Smooth muscle cell (in vitro differentiated cells): ENCODE measurements around the gene USP22. TPM values are rescaled to one million over a fixed set of nuclear protein-coding genes. Genes with fewer than 3 reads are reported as not detected.

ENCODE experiments used
- DNase-seq: peaks from one replicate; lab custom pipeline; 2025; ENCODE audit not compliant: unreplicated experiment; lab: John Stamatoyannopoulos, UW
- H2AFZ ChIP-seq: fragments of 200-600 bp; sonication (generic); 2 replicates; pipeline ENCODE4 v1.6.0; 2016; ENCODE audit warnings: antibody characterized with exemption, low read depth, mild to moderate bottlenecking
- H3F3A ChIP-seq: fragments of 200-600 bp; sonication (generic); 2 replicates; pipeline ENCODE4 v1.6.0; 2017; ENCODE audit warnings: antibody characterized with exemption, low read depth
- H3K27ac ChIP-seq: fragments of 200-600 bp; sonication (generic); 2 replicates; pipeline ENCODE4 v1.5.1; 2016; ENCODE audit warnings: low read depth, mild to moderate bottlenecking
- H3K27me3 ChIP-seq: fragments of 200-600 bp; sonication (generic); 2 replicates; pipeline ENCODE4 v1.6.1; 2016; ENCODE audit warnings: low read depth, mild to moderate bottlenecking
- H3K36me3 ChIP-seq: fragments of 200-600 bp; sonication (generic); 2 replicates; pipeline ENCODE4 v1.5.1; 2016; ENCODE audit warnings: low read depth
- H3K4me1 ChIP-seq: fragments of 200-600 bp; sonication (generic); 2 replicates; pipeline ENCODE4 v1.5.1; 2016; ENCODE audit warnings: low read depth
- H3K4me2 ChIP-seq: fragments of 200-600 bp; sonication (generic); 2 replicates; pipeline ENCODE4 v1.6.0; 2016; ENCODE audit warnings: mild to moderate bottlenecking
- H3K4me3 ChIP-seq: fragments of 200-600 bp; sonication (generic); 2 replicates; pipeline ENCODE4 v1.5.1; 2016; ENCODE audit warnings: mild to moderate bottlenecking
- H3K79me2 ChIP-seq: fragments of 200-600 bp; sonication (generic); 2 replicates; pipeline ENCODE4 v1.6.0; 2016; ENCODE audit warnings: low read depth, mild to moderate bottlenecking
- H3K9ac ChIP-seq: fragments of 200-600 bp; sonication (generic); 2 replicates; pipeline ENCODE4 v1.6.0; 2016; ENCODE audit warnings: low read depth
- H3K9me3 ChIP-seq: fragments of 200-600 bp; sonication (generic); replicated peaks from 2 replicates; pipeline ENCODE4 v1.5.1; 2016; ENCODE audit warnings: low read depth
- H4K20me1 ChIP-seq: fragments of 200-600 bp; sonication (generic); 2 replicates; pipeline ENCODE4 v1.6.0; 2016; ENCODE audit warnings: low read depth
- WGBS: methylation state at CpG from one replicate; pipeline ENCODE4 v1.1.7; 2016; ENCODE audit warnings: low lambda C conversion rate; 5-methylcytosine and 5-hydroxymethylcytosine counted together
- polyA plus RNA-seq: library from polyadenylated mRNA; unstranded; fragments of >200 nt; fragmentation: Nextera tagmentation; extraction: Ambion mirVana; gene quantifications from 2 replicates; pipeline ENCODE4 v1.2.1, GENCODE V29; 2016
- total RNA-seq: library from RNA; depleted of rRNA; stranded (reverse); fragments of >200 nt; gene quantifications from 2 replicates; pipeline ENCODE4 v1.2.3, GENCODE V29; 2014
- TF ChIP-seq, protein P1 (sequence below): fragments of 200-600 bp; sonication (generic); IDR thresholded peaks from 2 replicates; pipeline ENCODE4 v1.5.1; 2017; ENCODE audit warnings: borderline replicate concordance, mild to moderate bottlenecking, antibody characterized with exemption; ENCODE audit not compliant: insufficient read depth, poor library complexity, severe bottlenecking

USP22 gene
- total and polyA plus RNA-seq, 2 experiments from 2014 or later, result 79.3 to 151 TPM

DNA sequence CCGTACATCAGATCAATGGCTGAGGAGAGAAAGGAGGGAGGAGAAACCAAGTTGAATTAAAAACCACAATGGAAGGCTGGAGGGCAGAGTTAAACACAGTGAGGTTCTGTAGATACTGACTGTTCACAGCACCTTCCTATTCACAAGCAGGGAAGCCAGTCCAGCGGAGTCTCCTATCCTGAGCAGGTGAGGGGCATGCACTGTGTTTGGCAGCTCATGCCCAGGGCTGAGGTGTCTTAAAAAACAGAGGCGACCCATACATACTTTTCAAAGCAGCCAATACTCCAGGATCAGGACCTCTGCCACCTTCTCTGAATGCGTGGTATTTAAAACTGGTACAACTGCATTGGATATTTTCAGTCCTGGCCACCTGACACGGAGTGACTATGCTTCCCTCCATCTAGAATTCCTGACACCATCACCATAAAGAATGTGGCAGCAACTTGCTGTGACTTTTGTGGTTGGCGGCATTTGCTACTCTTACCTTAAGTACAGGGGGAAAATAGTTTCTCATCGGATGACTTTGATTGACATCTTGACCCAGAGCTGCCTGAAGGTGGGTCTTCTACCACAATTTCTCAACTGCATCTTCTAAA is 21.5 kb downstream of the USP22 start:
- Histone ChIP-seq H2AFZ (no peak overlapping the region), H3K27me3 (no peaks in the 10 kb centered on the region), H3K4me1 (no peaks in the 10 kb centered on the region), H3F3A (peaks cover 5% of the 10 kb centered on the region), H3K9ac (no peak overlapping the region), H4K20me1 (peaks cover 100% of the 10 kb centered on the region), H3K4me3 (no peak overlapping the region), H3K4me2 (no peak overlapping the region), H3K36me3 (peaks cover 8% of the 10 kb centered on the region), H3K9me3 (no peaks in the 10 kb centered on the region), H3K27ac (no peak overlapping the region), H3K79me2 (peaks cover 100% of the 10 kb centered on the region)
- no peak for DNase-seq
- TF ChIP-seq, protein P1, sequence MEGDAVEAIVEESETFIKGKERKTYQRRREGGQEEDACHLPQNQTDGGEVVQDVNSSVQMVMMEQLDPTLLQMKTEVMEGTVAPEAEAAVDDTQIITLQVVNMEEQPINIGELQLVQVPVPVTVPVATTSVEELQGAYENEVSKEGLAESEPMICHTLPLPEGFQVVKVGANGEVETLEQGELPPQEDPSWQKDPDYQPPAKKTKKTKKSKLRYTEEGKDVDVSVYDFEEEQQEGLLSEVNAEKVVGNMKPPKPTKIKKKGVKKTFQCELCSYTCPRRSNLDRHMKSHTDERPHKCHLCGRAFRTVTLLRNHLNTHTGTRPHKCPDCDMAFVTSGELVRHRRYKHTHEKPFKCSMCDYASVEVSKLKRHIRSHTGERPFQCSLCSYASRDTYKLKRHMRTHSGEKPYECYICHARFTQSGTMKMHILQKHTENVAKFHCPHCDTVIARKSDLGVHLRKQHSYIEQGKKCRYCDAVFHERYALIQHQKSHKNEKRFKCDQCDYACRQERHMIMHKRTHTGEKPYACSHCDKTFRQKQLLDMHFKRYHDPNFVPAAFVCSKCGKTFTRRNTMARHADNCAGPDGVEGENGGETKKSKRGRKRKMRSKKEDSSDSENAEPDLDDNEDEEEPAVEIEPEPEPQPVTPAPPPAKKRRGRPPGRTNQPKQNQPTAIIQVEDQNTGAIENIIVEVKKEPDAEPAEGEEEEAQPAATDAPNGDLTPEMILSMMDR, result no peak
- 88% methylated on average over 7 of the region's 7 CpGs for WGBS

DNA sequence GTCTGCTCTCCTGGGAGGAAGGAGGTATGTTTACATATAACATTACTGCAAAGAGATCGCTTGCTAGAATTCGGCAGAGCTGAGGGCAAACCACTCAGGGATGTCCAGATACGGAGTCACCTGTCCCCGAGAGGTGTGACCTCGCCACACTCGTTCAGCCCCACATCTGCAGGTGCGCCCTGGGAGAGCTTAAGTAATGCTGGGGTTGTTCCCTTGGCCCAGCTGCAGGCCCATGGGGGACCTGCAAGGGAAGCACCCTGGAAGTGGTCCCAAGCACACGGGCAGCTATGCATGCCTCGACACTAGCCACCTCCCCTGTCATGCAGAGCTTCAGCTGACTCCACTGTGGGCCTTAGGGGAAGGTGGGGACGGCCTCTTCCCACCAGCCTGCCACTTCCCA is 22.2 kb downstream of the USP22 start:
- WGBS, result 90% methylated on average over 10 of the region's 10 CpGs
- H3K4me1 ChIP-seq, result no peaks in the 10 kb centered on the region
- H3F3A ChIP-seq, result peaks cover 5% of the 10 kb centered on the region
- no peaks in the 10 kb centered on the region for H3K27me3 ChIP-seq
- no peak overlapping the region for H3K27ac ChIP-seq
- no peaks in the 10 kb centered on the region for H3K9me3 ChIP-seq
- H3K9ac ChIP-seq, result no peak overlapping the region
- no peak for DNase-seq
- H3K4me3 ChIP-seq, result no peak overlapping the region
- TF ChIP-seq, protein P1, result no peak
- no peak overlapping the region for H3K4me2 ChIP-seq
- H2AFZ ChIP-seq, result no peak overlapping the region
- peaks cover 100% of the 10 kb centered on the region for H4K20me1 ChIP-seq
- H3K79me2 ChIP-seq, result peaks cover 100% of the 10 kb centered on the region
- peaks cover 8% of the 10 kb centered on the region for H3K36me3 ChIP-seq

DNA sequence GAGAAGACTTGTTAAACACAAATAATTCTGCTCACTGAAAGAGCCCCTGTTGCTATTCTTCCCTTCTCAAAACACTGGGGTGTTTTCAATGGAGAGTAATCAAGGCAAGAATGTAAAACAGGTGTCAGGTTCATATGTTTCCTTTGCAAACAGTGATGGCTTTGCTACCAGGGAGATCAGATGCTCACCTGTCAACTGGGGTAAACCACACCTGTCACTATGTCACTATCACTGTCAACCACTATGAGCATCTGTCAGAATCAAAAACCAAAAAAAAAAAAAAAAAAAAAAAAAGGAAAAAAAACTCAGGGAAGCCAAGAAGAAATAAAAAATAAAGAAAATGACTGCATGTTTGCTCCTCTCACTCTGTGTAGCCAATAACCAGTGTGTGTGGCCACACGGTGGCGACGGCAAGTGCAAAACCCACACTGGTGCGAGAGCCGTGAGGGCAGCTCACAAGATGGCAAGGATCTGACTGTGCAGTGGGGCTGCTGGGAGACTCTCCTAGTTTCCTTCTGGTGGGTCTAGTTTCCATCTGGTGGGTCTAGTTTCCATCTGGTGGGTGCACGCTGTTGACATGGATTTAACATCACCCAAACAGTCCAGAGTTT is 22.7 kb downstream of the USP22 start:
- H3K4me2 ChIP-seq, result no peak overlapping the region
- WGBS, result 88% methylated on average over 6 of the region's 6 CpGs
- H3K4me3 ChIP-seq, result no peak overlapping the region
- TF ChIP-seq, protein P1, result peak; percentile 17
- peaks cover 100% of the 10 kb centered on the region for H4K20me1 ChIP-seq
- peaks cover 5% of the 10 kb centered on the region for H3F3A ChIP-seq
- H3K27me3 ChIP-seq, result no peaks in the 10 kb centered on the region
- H3K9ac ChIP-seq, result no peak overlapping the region
- peaks cover 100% of the 10 kb centered on the region for H3K79me2 ChIP-seq
- no peaks in the 10 kb centered on the region for H3K4me1 ChIP-seq
- H2AFZ ChIP-seq, result no peak overlapping the region
- H3K27ac ChIP-seq, result no peak overlapping the region
- peaks cover 8% of the 10 kb centered on the region for H3K36me3 ChIP-seq
- DNase-seq, result no peak
- H3K9me3 ChIP-seq, result no peaks in the 10 kb centered on the region

DNA sequence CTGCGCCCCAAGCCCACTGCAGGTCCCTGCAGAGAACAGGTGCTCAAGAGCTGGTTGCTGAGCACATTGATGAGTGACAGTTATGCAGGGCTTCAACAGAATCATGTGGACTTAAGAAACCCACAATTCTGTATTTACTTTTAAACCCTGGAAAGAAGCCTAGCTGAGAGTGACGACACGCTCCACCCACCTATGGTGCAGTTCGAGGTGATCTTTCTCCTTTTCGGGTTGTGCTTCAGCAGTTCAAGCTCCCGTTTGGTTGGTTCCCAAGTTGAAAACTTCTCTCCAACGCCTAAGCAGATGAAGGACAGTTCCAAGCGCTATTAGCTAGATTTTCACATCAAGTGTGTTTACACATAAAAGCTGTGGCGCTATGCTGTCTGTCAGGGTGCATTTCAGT is 23.9 kb downstream of the USP22 start:
- Histone ChIP-seq H3K9me3 (no peaks in the 10 kb centered on the region), H3K79me2 (peaks cover 100% of the 10 kb centered on the region), H3K9ac (no peak overlapping the region), H3K4me3 (no peak overlapping the region), H3K4me2 (no peak overlapping the region), H4K20me1 (peaks cover 100% of the 10 kb centered on the region), H3K36me3 (peaks cover 8% of the 10 kb centered on the region), H3K27ac (no peak overlapping the region), H3K4me1 (no peaks in the 10 kb centered on the region), H3K27me3 (no peaks in the 10 kb centered on the region), H3F3A (peaks cover 5% of the 10 kb centered on the region), H2AFZ (no peak overlapping the region)
- no peak for DNase-seq
- TF ChIP-seq, protein P1, result no peak
- 97% methylated on average over 9 of the region's 9 CpGs for WGBS
